Measurements from ENCODE around the gene CLASP2. TPM values are rescaled to one million over a fixed set of nuclear protein-coding genes. Genes with fewer than 3 reads are reported as not detected.

The CLASP2 gene
- polyA plus RNA-seq, 2 donors: 7.2 to 8.3 TPM

GRCh38 chr3:33496449-33496848, 221.6 kb downstream of the CLASP2 start:
- H3K27me3 ChIP-seq (ENCODE audit: control insufficient read depth in 1 of 2, insufficient read depth in 2 of 2, low read length in 2 of 2): no peaks in the 10 kb centered on the region
- no peaks in the 10 kb centered on the region for H3K4me1 ChIP-seq (ENCODE audit: control insufficient read depth in 2 of 2, insufficient read depth in 2 of 2, low read length in 1 of 2)
- H3K4me3 ChIP-seq (ENCODE audit: low read depth in 1 of 2, low read length in 2 of 2): no peak overlapping the region
- H3K9me3 ChIP-seq (ENCODE audit: control insufficient read depth in 2 of 2, insufficient read depth in 1 of 2, low read depth in 1 of 2, low read length in 1 of 2): no peaks in the 10 kb centered on the region
- H3K27ac ChIP-seq (ENCODE audit: low read depth in 2 of 2, low read length in 1 of 2): no peak overlapping the region
- 54 to 94% methylated on average over 2 of the region's 2 CpGs for WGBS, 2 donors
- H3K36me3 ChIP-seq (ENCODE audit: control insufficient read depth in 2 of 2, insufficient read depth in 2 of 2, low read length in 1 of 2): peaks cover 0 to 2% of the 10 kb centered on the region in 2 donors

GRCh38 chr3:33491721-33492120, 226.3 kb downstream of the CLASP2 start:
- no peak overlapping the region for H3K27ac ChIP-seq (ENCODE audit: low read depth in 2 of 2, low read length in 1 of 2)
- H3K4me1 ChIP-seq (ENCODE audit: control insufficient read depth in 2 of 2, insufficient read depth in 2 of 2, low read length in 1 of 2): no peaks in the 10 kb centered on the region
- no peaks in the 10 kb centered on the region for H3K9me3 ChIP-seq (ENCODE audit: control insufficient read depth in 2 of 2, insufficient read depth in 1 of 2, low read depth in 1 of 2, low read length in 1 of 2)
- no peaks in the 10 kb centered on the region for H3K36me3 ChIP-seq (ENCODE audit: control insufficient read depth in 2 of 2, insufficient read depth in 2 of 2, low read length in 1 of 2)
- no peaks in the 10 kb centered on the region for H3K27me3 ChIP-seq (ENCODE audit: control insufficient read depth in 1 of 2, insufficient read depth in 2 of 2, low read length in 2 of 2)
- no peak overlapping the region for H3K4me3 ChIP-seq (ENCODE audit: low read depth in 1 of 2, low read length in 2 of 2)
- WGBS, 2 donors: 80 to 88% methylated on average over 4 of the region's 4 CpGs

- H3K27me3 ChIP-seq (ENCODE audit: control insufficient read depth in 1 of 2, insufficient read depth in 2 of 2, low read length in 2 of 2): no peaks in the 10 kb centered on the region
- no peak overlapping the region for H3K4me3 ChIP-seq (ENCODE audit: low read depth in 1 of 2, low read length in 2 of 2)
- no peak overlapping the region for H3K27ac ChIP-seq (ENCODE audit: low read depth in 2 of 2, low read length in 1 of 2)
- no peaks in the 10 kb centered on the region for H3K36me3 ChIP-seq (ENCODE audit: control insufficient read depth in 2 of 2, insufficient read depth in 2 of 2, low read length in 1 of 2)
- H3K4me1 ChIP-seq (ENCODE audit: control insufficient read depth in 2 of 2, insufficient read depth in 2 of 2, low read length in 1 of 2): no peaks in the 10 kb centered on the region
- H3K9me3 ChIP-seq (ENCODE audit: control insufficient read depth in 2 of 2, insufficient read depth in 1 of 2, low read depth in 1 of 2, low read length in 1 of 2): no peaks in the 10 kb centered on the region
Observed at GRCh38 chr3:33490641-33491241, 227.3 kb downstream of the CLASP2 start.

- Histone ChIP-seq H3K36me3 (ENCODE audit: control insufficient read depth in 2 of 2, insufficient read depth in 2 of 2, low read length in 1 of 2) (no peaks in the 10 kb centered on the region), H3K9me3 (ENCODE audit: control insufficient read depth in 2 of 2, insufficient read depth in 1 of 2, low read depth in 1 of 2, low read length in 1 of 2) (no peaks in the 10 kb centered on the region), H3K27me3 (ENCODE audit: control insufficient read depth in 1 of 2, insufficient read depth in 2 of 2, low read length in 2 of 2) (no peaks in the 10 kb centered on the region), H3K4me3 (ENCODE audit: low read depth in 1 of 2, low read length in 2 of 2) (no peak overlapping the region), H3K27ac (ENCODE audit: low read depth in 2 of 2, low read length in 1 of 2) (no peak overlapping the region), H3K4me1 (ENCODE audit: control insufficient read depth in 2 of 2, insufficient read depth in 2 of 2, low read length in 1 of 2) (no peaks in the 10 kb centered on the region)
- 87 to 91% methylated on average over 1 of the region's 1 CpG for WGBS, 2 donors
Observed at GRCh38 chr3:33488683-33489082, 229.4 kb downstream of the CLASP2 start.

GRCh38 chr3:33488246-33488645, 229.8 kb downstream of the CLASP2 start:
- H3K4me1 ChIP-seq (ENCODE audit: control insufficient read depth in 2 of 2, insufficient read depth in 2 of 2, low read length in 1 of 2): no peaks in the 10 kb centered on the region
- H3K4me3 ChIP-seq (ENCODE audit: low read depth in 1 of 2, low read length in 2 of 2): no peak overlapping the region
- H3K36me3 ChIP-seq (ENCODE audit: control insufficient read depth in 2 of 2, insufficient read depth in 2 of 2, low read length in 1 of 2): no peaks in the 10 kb centered on the region
- no peak overlapping the region for H3K27ac ChIP-seq (ENCODE audit: low read depth in 2 of 2, low read length in 1 of 2)
- WGBS, 2 donors: 86 to 98% methylated on average over 2 of the region's 2 CpGs
- H3K9me3 ChIP-seq (ENCODE audit: control insufficient read depth in 2 of 2, insufficient read depth in 1 of 2, low read depth in 1 of 2, low read length in 1 of 2): no peaks in the 10 kb centered on the region
- no peaks in the 10 kb centered on the region for H3K27me3 ChIP-seq (ENCODE audit: control insufficient read depth in 1 of 2, insufficient read depth in 2 of 2, low read length in 2 of 2)

GRCh38 chr3:33482111-33482521, 235.9 kb downstream of the CLASP2 start:
- H3K27me3 ChIP-seq (ENCODE audit: control insufficient read depth in 1 of 2, insufficient read depth in 2 of 2, low read length in 2 of 2): no peaks in the 10 kb centered on the region
- no peaks in the 10 kb centered on the region for H3K4me1 ChIP-seq (ENCODE audit: control insufficient read depth in 2 of 2, insufficient read depth in 2 of 2, low read length in 1 of 2)
- no peaks in the 10 kb centered on the region for H3K9me3 ChIP-seq (ENCODE audit: control insufficient read depth in 2 of 2, insufficient read depth in 1 of 2, low read depth in 1 of 2, low read length in 1 of 2)
- H3K36me3 ChIP-seq (ENCODE audit: control insufficient read depth in 2 of 2, insufficient read depth in 2 of 2, low read length in 1 of 2): no peaks in the 10 kb centered on the region
- 17 to 30% methylated on average over 1 of the region's 1 CpG for WGBS, 2 donors
- H3K4me3 ChIP-seq (ENCODE audit: low read depth in 1 of 2, low read length in 2 of 2): no peak overlapping the region
- H3K27ac ChIP-seq (ENCODE audit: low read depth in 2 of 2, low read length in 1 of 2): no peak overlapping the region

- no peaks in the 10 kb centered on the region for H3K9me3 ChIP-seq (ENCODE audit: control insufficient read depth in 2 of 2, insufficient read depth in 1 of 2, low read depth in 1 of 2, low read length in 1 of 2)
- WGBS, 2 donors: 76 to 86% methylated on average over 2 of the region's 2 CpGs
- no peaks in the 10 kb centered on the region for H3K36me3 ChIP-seq (ENCODE audit: control insufficient read depth in 2 of 2, insufficient read depth in 2 of 2, low read length in 1 of 2)
- no peak overlapping the region for H3K4me3 ChIP-seq (ENCODE audit: low read depth in 1 of 2, low read length in 2 of 2)
- no peaks in the 10 kb centered on the region for H3K4me1 ChIP-seq (ENCODE audit: control insufficient read depth in 2 of 2, insufficient read depth in 2 of 2, low read length in 1 of 2)
- no peaks in the 10 kb centered on the region for H3K27me3 ChIP-seq (ENCODE audit: control insufficient read depth in 1 of 2, insufficient read depth in 2 of 2, low read length in 2 of 2)
- no peak overlapping the region for H3K27ac ChIP-seq (ENCODE audit: low read depth in 2 of 2, low read length in 1 of 2)
Observed at GRCh38 chr3:33474896-33475295, 243.2 kb downstream of the CLASP2 start.

GRCh38 chr3:33473813-33474212, 244.2 kb downstream of the CLASP2 start:
- H3K27me3 ChIP-seq (ENCODE audit: control insufficient read depth in 1 of 2, insufficient read depth in 2 of 2, low read length in 2 of 2): no peaks in the 10 kb centered on the region
- no peaks in the 10 kb centered on the region for H3K9me3 ChIP-seq (ENCODE audit: control insufficient read depth in 2 of 2, insufficient read depth in 1 of 2, low read depth in 1 of 2, low read length in 1 of 2)
- H3K4me1 ChIP-seq (ENCODE audit: control insufficient read depth in 2 of 2, insufficient read depth in 2 of 2, low read length in 1 of 2): no peaks in the 10 kb centered on the region
- no peak overlapping the region for H3K27ac ChIP-seq (ENCODE audit: low read depth in 2 of 2, low read length in 1 of 2)
- 95 to 98% methylated on average over 2 of the region's 2 CpGs for WGBS, 2 donors
- H3K36me3 ChIP-seq (ENCODE audit: control insufficient read depth in 2 of 2, insufficient read depth in 2 of 2, low read length in 1 of 2): no peaks in the 10 kb centered on the region
- no peak overlapping the region for H3K4me3 ChIP-seq (ENCODE audit: low read depth in 1 of 2, low read length in 2 of 2)

GRCh38 chr3:33467786-33468185, 250.3 kb downstream of the CLASP2 start:
- Histone ChIP-seq H3K9me3 (ENCODE audit: control insufficient read depth in 2 of 2, insufficient read depth in 1 of 2, low read depth in 1 of 2, low read length in 1 of 2) (peaks cover 0 to 2% of the 10 kb centered on the region in 2 donors), H3K27ac (ENCODE audit: low read depth in 2 of 2, low read length in 1 of 2) (no peak overlapping the region), H3K36me3 (ENCODE audit: control insufficient read depth in 2 of 2, insufficient read depth in 2 of 2, low read length in 1 of 2) (no peaks in the 10 kb centered on the region), H3K27me3 (ENCODE audit: control insufficient read depth in 1 of 2, insufficient read depth in 2 of 2, low read length in 2 of 2) (no peaks in the 10 kb centered on the region), H3K4me1 (ENCODE audit: control insufficient read depth in 2 of 2, insufficient read depth in 2 of 2, low read length in 1 of 2) (no peaks in the 10 kb centered on the region), H3K4me3 (ENCODE audit: low read depth in 1 of 2, low read length in 2 of 2) (no peak overlapping the region)
- WGBS, 2 donors: 92 to 93% methylated on average over 3 of the region's 3 CpGs

GRCh38 chr3:33461097-33461496, 257.0 kb downstream of the CLASP2 start:
- Histone ChIP-seq H3K4me1 (ENCODE audit: control insufficient read depth in 2 of 2, insufficient read depth in 2 of 2, low read length in 1 of 2) (no peaks in the 10 kb centered on the region), H3K27me3 (ENCODE audit: control insufficient read depth in 1 of 2, insufficient read depth in 2 of 2, low read length in 2 of 2) (no peaks in the 10 kb centered on the region), H3K4me3 (ENCODE audit: low read depth in 1 of 2, low read length in 2 of 2) (no peak overlapping the region), H3K9me3 (ENCODE audit: control insufficient read depth in 2 of 2, insufficient read depth in 1 of 2, low read depth in 1 of 2, low read length in 1 of 2) (peaks cover 0 to 8% of the 10 kb centered on the region in 2 donors), H3K27ac (ENCODE audit: low read depth in 2 of 2, low read length in 1 of 2) (no peak overlapping the region), H3K36me3 (ENCODE audit: control insufficient read depth in 2 of 2, insufficient read depth in 2 of 2, low read length in 1 of 2) (no peaks in the 10 kb centered on the region)
- 96 to 99% methylated on average over 2 of the region's 2 CpGs for WGBS, 2 donors
